Measurements from ENCODE around the gene CCDC61.

The CCDC61 gene

GRCh38 chr19:46042252-46042883, 47.1 kb downstream of the CCDC61 start:
- DNase-seq, result no peak

GRCh38 chr19:46043519-46043918, 48.3 kb downstream of the CCDC61 start:
- no peak for DNase-seq

DNA sequence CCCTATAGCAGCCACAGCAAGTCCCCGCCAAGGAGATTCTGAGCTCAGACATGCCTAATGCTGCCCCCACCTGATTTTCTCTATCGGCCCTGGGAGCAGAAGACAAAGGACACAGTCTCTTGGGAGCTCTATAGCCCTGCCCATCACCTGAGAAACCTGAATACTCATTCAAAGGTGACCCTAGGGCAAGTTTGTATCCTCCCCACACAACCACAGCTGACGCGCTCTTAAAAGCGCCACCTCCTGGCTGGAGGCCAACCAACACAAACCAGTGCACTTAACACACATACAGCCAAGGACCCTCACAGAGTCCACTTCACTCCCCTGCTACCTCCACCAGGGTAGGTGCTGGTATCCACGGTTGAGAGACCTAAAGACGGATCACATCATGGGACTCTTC, 54.3 kb downstream of the CCDC61 start:
- DNase-seq, result peak; percentile 8

DNA sequence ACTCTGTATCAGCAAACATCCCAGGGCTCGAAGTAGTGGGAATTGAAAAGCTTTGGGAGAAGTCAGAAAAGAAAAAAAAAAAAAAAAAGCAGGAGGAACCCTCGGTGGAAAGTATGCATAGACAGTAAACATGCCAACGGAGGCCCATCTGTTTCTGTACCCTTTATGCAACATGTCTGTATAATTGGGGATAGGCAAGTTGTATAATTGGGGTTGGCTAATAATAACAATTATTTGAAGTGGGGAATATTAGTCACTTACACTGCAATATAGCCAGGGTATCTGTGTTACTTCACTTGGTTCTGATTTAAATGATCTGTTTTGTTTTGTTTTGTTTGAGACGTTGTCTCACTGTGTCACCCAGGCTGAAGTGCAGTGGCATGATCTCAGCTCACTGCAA, 57.6 kb downstream of the CCDC61 start:
- DNase-seq, result no peak

GRCh38 chr19:46056536-46056935, 61.3 kb downstream of the CCDC61 start:
- no peak for DNase-seq

DNA sequence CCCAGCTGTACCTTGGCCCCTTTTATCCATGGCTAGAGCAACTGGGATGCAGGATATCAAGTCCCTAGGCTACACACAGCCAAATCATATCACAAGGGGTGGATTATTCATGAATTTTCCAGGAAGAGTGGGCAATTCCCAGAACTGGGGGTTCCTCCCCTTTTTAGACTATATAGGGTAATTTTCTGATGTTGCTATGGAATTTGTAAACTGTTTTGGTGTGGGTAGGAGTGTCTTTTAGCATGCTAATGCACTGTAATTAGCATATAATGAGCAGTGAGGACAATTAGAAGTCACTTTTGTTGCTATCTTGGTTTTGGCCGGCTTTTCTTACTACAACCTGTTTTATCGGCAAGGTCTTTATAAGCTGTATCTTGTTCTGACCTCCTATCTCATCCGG, 63.5 kb downstream of the CCDC61 start:
- DNase-seq, result no peak

- no peak for DNase-seq
Observed at GRCh38 chr19:46060012-46060411, 64.7 kb downstream of the CCDC61 start.

DNA sequence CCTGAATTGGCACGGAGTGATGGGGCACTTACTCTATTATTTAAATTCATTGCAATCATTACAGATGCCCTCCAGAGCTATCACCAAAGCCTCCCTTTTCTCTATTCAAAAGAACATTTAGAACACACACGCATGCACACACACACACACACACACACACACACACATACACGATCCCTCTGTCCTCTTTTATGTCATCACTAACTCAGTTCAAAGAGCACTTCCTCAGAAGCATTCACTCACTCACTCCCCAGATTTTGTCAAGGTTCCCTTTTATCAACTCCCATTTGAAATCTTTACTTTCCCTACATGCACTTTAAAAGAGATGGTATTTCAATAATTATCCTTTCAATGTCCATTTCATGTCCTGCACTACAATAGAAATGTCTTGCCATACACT, 67.9 kb downstream of the CCDC61 start:
- no peak for DNase-seq

DNA sequence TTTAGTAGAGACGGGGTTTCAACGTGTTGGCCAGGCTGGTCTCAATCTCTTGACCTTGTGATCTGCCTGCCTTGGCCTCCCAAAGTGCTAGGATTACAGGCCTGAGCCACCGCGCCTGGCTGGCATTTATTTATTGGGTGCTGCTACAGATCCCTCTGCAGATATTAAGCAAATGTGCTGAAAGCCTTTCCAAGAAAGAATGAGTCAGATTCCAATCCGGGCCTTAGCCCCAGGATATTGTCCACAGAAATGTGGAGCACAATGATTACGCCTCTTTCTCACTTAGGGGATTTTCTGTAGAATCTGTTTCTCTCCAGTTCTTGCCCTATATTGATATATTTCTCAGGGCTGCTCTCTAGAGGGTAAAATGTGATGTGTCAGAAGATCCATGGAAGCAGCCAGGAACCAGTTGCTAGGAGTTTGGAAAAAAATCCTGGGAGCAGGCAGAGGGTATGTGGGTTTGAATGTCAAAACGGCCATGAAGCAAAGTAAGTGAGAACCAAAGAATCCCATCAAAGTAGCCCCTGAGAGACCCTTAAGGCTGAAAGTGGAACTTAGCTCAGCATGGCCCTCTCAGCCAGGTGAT, 70.3 kb downstream of the CCDC61 start:
- no peak for DNase-seq

DNA sequence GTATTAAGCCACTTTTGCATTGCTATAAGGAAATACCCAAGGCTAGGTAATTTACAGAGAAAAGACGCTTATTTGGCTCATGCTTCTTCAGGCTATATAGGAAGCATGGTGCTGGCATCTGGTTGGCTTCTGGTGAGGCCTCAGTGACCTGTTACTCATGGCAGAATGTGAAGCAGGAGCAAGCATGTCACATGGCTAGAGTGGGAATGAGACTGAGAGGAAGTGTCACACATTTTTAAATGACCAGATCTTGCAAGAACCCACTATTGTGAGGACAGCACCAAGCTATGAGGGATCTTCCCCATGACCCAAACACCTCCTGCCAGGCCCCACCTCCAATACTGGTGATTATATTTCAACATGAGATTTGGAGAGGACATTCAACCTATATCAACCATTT, 71.2 kb downstream of the CCDC61 start:
- DNase-seq, result no peak

DNA sequence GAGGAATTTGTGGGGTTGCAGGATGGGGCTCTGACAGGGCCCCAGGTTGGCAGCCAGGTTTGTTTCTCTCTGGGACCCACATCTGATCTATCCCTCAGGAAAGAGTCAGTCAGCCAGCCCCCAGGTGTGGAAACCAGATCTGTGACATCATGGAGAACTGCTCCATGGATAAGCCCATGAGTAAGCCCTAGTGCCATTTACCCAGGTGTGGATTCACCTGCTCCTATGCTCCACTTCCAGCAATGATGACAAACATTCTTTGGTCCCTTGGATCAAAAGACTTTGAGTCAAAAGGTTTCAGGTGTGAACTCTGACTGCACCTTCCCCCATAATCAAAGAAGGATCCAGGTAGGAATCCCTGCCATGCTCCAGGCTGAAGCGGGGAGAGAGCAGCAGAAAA, 72.4 kb downstream of the CCDC61 start:
- DNase-seq, result no peak
